DND-41 (cell line): ENCODE data around the gene IKBKE.

Experiments
- EZH2 ChIP-seq: IDR thresholded peaks from 3 replicates; pipeline ENCODE4 v1.6.1; 2012; ENCODE audit warnings: borderline replicate concordance, low read depth, mild to moderate bottlenecking, moderate library complexity, low read length, inconsistent platforms; ENCODE audit not compliant: severe bottlenecking
- TF ChIP-seq, protein P1 (sequence below): IDR thresholded peaks from 2 replicates; pipeline ENCODE4 v1.5.1; 2012; ENCODE audit warnings: borderline replicate concordance, low read length, moderate library complexity, mild to moderate bottlenecking; ENCODE audit not compliant: poor library complexity, severe bottlenecking; ENCODE audit errors: extremely low read depth

DNA sequence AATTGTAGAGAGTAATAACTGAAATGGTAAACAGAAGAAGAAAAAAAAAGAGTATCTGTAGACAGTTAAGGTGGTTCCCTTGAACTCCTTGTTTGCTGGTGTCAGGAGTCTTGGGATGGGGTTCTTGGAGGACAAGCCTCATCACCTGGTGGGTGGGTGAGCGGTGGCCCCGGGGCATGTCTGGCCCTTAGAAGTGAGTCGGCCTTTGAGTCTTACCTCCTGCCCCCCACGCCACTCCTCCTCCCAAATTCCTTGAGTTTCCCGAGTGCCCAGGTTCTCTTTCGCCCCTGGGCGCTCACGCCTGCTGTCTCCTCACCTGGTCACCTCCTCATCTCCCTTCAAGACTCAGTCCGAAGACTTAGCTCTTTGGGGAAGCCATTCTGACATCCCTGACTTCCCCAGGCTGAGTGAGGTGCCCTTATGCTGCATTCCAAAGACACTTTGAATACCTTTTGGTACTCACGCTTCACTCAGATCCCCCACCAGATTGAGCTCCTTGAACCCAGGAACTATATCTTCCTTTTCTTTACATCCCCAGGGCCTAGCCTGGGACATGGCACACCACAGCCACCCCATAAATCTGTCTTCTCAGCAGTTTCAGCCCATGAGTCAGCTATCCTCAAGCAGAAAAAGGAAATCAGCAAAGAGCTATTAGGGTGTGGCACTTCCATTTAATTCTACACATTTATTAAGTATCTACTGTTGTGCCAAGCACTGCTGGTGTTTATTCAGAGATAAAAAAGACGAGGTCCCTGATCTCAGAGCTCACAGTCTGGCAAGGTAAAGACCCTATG, 13.5 kb upstream of the IKBKE start:
- TF ChIP-seq, protein P1, sequence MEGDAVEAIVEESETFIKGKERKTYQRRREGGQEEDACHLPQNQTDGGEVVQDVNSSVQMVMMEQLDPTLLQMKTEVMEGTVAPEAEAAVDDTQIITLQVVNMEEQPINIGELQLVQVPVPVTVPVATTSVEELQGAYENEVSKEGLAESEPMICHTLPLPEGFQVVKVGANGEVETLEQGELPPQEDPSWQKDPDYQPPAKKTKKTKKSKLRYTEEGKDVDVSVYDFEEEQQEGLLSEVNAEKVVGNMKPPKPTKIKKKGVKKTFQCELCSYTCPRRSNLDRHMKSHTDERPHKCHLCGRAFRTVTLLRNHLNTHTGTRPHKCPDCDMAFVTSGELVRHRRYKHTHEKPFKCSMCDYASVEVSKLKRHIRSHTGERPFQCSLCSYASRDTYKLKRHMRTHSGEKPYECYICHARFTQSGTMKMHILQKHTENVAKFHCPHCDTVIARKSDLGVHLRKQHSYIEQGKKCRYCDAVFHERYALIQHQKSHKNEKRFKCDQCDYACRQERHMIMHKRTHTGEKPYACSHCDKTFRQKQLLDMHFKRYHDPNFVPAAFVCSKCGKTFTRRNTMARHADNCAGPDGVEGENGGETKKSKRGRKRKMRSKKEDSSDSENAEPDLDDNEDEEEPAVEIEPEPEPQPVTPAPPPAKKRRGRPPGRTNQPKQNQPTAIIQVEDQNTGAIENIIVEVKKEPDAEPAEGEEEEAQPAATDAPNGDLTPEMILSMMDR: no peak
- no peak for TF ChIP-seq EZH2
